ENCODE results near the gene KIDINS220. TPM values are rescaled to one million over a fixed set of nuclear protein-coding genes. Genes with fewer than 3 reads are reported as not detected.
A peak's percentile ranks its signal among the peaks of the same experiment; 100 is the strongest.

The KIDINS220 gene
- total and polyA plus RNA-seq, 2 of the 13 experiments (the other 11 are each of a cell fraction or from before 2014, with no cell fraction given), result 25.2 to 32.3 TPM

DNA sequence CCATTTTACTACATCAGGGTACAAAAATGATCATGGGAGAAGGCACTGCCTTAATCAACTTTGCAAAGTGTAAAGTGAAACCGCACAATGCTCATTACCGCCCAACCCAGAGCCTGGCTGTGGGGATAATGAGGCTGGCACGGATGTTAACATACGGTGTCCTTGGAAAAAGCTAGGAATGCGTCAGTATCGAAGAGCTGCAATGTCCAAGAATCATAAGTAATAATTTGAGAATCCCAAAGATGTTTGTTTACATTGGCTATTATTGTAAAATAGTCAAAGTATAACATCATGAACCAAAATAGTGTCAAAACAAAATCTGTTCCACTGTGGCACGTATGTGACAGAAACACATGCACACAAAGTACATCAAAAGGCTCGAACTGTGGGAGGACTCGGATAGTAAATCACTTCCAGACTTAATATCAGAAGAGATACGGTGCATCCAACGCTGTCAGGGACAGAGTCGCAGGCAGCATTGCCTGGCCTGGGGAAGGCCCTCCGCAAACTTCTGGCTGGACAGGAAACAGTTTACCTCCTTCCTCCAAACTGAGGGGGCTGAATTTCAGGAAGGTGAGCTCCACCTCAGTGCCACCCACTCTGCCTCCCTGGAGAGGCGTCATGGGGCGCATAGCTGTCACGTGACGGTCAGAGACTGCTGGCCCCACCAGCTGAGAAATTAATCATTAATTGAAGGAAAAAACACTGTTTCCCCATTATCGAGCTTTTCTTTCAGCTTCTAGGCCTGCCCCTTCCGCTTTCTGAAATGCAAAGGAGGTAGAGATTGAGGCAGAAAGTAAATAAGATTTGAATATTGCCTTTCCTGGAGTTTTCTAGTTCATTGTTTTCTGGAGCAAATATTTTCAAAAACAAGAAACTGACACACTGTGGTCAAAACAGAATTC is 157.3 kb downstream of the KIDINS220 start (continued):
- no peak for TF ChIP-seq MLLT10 (CRISPR knock-in tag; IDR thresholded peaks at IDR 0.05)
- TF ChIP-seq, protein P1, sequence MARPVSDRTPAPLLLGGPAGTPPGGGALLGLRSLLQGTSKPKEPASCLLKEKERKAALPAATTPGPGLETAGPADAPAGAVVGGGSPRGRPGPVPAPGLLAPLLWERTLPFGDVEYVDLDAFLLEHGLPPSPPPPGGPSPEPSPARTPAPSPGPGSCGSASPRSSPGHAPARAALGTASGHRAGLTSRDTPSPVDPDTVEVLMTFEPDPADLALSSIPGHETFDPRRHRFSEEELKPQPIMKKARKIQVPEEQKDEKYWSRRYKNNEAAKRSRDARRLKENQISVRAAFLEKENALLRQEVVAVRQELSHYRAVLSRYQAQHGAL (CRISPR knock-in tag; IDR thresholded peaks at IDR 0.05; ENCODE audit: not compliant biosample characterization), result no peak
- TF ChIP-seq ZNF616 (CRISPR knock-in tag; IDR thresholded peaks at IDR 0.05; ENCODE audit: low read depth), result no peak
- peak; percentile 76; the same call in 1 of the 2 replicates for TF ChIP-seq HDAC1 (CRISPR knock-in tag; IDR thresholded peaks at IDR 0.05)
- 0 out of 2 replicates have a peak, but pooled peaks have one; percentile 44 for TF ChIP-seq AHR (CRISPR knock-in tag; IDR thresholded peaks at IDR 0.05)
- TF ChIP-seq KDM2A (CRISPR knock-in tag; IDR thresholded peaks at IDR 0.05; ENCODE audit: borderline replicate concordance, low read depth), result peak; percentile 82; the same call in 1 of the 2 replicates
- peak; percentile 97 for TF ChIP-seq TAF1 (CRISPR knock-in tag; IDR thresholded peaks at IDR 0.05)
- TF ChIP-seq ZNF12 (CRISPR knock-in tag; IDR thresholded peaks at IDR 0.05), result no peak
- TF ChIP-seq TOE1 (CRISPR knock-in tag; IDR thresholded peaks at IDR 0.05), result 0 out of 2 replicates have a peak, but pooled peaks have one; percentile 89
- TF ChIP-seq KMT2A (CRISPR knock-in tag; IDR thresholded peaks at IDR 0.05), result peak; percentile 46; the same call in 1 of the 2 replicates
- TF ChIP-seq, protein P2, sequence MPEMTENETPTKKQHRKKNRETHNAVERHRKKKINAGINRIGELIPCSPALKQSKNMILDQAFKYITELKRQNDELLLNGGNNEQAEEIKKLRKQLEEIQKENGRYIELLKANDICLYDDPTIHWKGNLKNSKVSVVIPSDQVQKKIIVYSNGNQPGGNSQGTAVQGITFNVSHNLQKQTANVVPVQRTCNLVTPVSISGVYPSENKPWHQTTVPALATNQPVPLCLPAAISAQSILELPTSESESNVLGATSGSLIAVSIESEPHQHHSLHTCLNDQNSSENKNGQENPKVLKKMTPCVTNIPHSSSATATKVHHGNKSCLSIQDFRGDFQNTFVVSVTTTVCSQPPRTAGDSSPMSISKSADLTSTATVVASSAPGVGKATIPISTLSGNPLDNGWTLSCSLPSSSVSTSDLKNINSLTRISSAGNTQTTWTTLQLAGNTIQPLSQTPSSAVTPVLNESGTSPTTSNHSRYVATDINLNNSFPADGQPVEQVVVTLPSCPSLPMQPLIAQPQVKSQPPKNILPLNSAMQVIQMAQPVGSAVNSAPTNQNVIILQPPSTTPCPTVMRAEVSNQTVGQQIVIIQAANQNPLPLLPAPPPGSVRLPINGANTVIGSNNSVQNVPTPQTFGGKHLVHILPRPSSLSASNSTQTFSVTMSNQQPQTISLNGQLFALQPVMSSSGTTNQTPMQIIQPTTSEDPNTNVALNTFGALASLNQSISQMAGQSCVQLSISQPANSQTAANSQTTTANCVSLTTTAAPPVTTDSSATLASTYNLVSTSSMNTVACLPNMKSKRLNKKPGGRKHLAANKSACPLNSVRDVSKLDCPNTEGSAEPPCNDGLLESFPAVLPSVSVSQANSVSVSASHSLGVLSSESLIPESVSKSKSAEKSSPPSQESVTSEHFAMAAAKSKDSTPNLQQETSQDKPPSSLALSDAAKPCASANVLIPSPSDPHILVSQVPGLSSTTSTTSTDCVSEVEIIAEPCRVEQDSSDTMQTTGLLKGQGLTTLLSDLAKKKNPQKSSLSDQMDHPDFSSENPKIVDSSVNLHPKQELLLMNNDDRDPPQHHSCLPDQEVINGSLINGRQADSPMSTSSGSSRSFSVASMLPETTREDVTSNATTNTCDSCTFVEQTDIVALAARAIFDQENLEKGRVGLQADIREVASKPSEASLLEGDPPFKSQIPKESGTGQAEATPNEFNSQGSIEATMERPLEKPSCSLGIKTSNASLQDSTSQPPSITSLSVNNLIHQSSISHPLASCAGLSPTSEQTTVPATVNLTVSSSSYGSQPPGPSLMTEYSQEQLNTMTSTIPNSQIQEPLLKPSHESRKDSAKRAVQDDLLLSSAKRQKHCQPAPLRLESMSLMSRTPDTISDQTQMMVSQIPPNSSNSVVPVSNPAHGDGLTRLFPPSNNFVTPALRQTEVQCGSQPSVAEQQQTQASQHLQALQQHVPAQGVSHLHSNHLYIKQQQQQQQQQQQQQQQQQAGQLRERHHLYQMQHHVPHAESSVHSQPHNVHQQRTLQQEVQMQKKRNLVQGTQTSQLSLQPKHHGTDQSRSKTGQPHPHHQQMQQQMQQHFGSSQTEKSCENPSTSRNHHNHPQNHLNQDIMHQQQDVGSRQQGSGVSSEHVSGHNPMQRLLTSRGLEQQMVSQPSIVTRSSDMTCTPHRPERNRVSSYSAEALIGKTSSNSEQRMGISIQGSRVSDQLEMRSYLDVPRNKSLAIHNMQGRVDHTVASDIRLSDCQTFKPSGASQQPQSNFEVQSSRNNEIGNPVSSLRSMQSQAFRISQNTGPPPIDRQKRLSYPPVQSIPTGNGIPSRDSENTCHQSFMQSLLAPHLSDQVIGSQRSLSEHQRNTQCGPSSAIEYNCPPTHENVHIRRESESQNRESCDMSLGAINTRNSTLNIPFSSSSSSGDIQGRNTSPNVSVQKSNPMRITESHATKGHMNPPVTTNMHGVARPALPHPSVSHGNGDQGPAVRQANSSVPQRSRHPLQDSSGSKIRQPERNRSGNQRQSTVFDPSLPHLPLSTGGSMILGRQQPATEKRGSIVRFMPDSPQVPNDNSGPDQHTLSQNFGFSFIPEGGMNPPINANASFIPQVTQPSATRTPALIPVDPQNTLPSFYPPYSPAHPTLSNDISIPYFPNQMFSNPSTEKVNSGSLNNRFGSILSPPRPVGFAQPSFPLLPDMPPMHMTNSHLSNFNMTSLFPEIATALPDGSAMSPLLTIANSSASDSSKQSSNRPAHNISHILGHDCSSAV (CRISPR knock-in tag; IDR thresholded peaks at IDR 0.05; ENCODE audit: borderline replicate concordance), result no peak
- TF ChIP-seq, protein P3, sequence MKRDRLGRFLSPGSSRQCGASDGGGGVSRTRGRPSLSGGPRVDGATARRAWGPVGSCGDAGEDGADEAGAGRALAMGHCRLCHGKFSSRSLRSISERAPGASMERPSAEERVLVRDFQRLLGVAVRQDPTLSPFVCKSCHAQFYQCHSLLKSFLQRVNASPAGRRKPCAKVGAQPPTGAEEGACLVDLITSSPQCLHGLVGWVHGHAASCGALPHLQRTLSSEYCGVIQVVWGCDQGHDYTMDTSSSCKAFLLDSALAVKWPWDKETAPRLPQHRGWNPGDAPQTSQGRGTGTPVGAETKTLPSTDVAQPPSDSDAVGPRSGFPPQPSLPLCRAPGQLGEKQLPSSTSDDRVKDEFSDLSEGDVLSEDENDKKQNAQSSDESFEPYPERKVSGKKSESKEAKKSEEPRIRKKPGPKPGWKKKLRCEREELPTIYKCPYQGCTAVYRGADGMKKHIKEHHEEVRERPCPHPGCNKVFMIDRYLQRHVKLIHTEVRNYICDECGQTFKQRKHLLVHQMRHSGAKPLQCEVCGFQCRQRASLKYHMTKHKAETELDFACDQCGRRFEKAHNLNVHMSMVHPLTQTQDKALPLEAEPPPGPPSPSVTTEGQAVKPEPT (CRISPR knock-in tag; IDR thresholded peaks at IDR 0.05; ENCODE audit: low read depth), result peak; percentile 62; the same call in 1 of the 2 replicates
- peak; percentile 55; the same call in 1 of the 2 replicates for TF ChIP-seq FOXJ3 (CRISPR knock-in tag; IDR thresholded peaks at IDR 0.05; ENCODE audit: borderline replicate concordance)
- TF ChIP-seq, protein P4, sequence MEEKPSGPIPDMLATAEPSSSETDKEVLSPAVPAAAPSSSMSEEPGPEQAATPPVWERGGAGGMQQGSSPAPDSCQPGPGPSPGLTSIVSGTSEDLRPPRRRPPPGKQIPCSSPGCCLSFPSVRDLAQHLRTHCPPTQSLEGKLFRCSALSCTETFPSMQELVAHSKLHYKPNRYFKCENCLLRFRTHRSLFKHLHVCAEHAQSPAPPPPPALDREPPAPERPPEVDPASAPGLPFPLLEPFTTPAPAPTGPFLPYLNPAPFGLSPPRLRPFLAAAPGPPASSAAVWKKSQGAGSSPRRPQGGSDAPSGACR (CRISPR knock-in tag; IDR thresholded peaks at IDR 0.05), result no peak
- TF ChIP-seq ZNF510 (CRISPR knock-in tag; IDR thresholded peaks at IDR 0.05; ENCODE audit: low read depth), result peak; percentile 65; the same call in 1 of the 2 replicates

Data from HepG2 (cell line).